NCI-H1105 (cell line): Measurements from ENCODE around the gene FCGR3A.
"Not testable (repeated sequence)": the region's sequence is repeated elsewhere in the genome, so short reads cannot be mapped to it uniquely, and the experiment has no call there.

Experiments used
- DNase-seq: peaks from one replicate; lab custom pipeline; 2025; lab: John Stamatoyannopoulos, UW

Gene FCGR3A

GRCh38 chr1:161549652-161550051 lies at the start of gene FCGR3A:
Gene FCGR3A (minus strand): TSS chr1:161549818. CDS start chr1:161549736, 82 bp downstream.
- no peak for DNase-seq

- not testable (repeated sequence) for DNase-seq
Observed at GRCh38 chr1:161597077-161597476, 47.5 kb upstream of the FCGR3A start.

- DNase-seq: not testable (repeated sequence)
Observed at GRCh38 chr1:161595583-161595982, 46.0 kb upstream of the FCGR3A start.

GRCh38 chr1:161595173-161595572 lies 45.6 kb upstream of the FCGR3A start:
- DNase-seq: not testable (repeated sequence)

- not testable (repeated sequence) for DNase-seq
Observed at GRCh38 chr1:161594269-161594984, 44.8 kb upstream of the FCGR3A start.

- DNase-seq: not testable (repeated sequence)
Observed at GRCh38 chr1:161593092-161593755, 43.6 kb upstream of the FCGR3A start.

GRCh38 chr1:161592586-161592985 lies 43.0 kb upstream of the FCGR3A start:
- DNase-seq: not testable (repeated sequence)

- DNase-seq: not testable (repeated sequence)
Observed at GRCh38 chr1:161589920-161590319, 40.3 kb upstream of the FCGR3A start.

GRCh38 chr1:161589365-161589764 lies 39.7 kb upstream of the FCGR3A start:
- not testable (repeated sequence) for DNase-seq

GRCh38 chr1:161588596-161588995 lies 39.0 kb upstream of the FCGR3A start:
- DNase-seq: not testable (repeated sequence)

- not testable (repeated sequence) for DNase-seq
Observed at GRCh38 chr1:161582882-161583281, 33.3 kb upstream of the FCGR3A start.

- not testable (repeated sequence) for DNase-seq
Observed at GRCh38 chr1:161580879-161581537, 31.4 kb upstream of the FCGR3A start.

- DNase-seq: not testable (repeated sequence)
Observed at GRCh38 chr1:161579856-161580507, 30.4 kb upstream of the FCGR3A start.

GRCh38 chr1:161576676-161577075 lies 27.1 kb upstream of the FCGR3A start:
- not testable (repeated sequence) for DNase-seq

- DNase-seq: not testable (repeated sequence)
Observed at GRCh38 chr1:161571703-161572102, 22.1 kb upstream of the FCGR3A start.

GRCh38 chr1:161566602-161566960 lies 17.0 kb upstream of the FCGR3A start:
- not testable (repeated sequence) for DNase-seq

- DNase-seq: not testable (repeated sequence)
Observed at GRCh38 chr1:161563522-161563921, 13.9 kb upstream of the FCGR3A start.

GRCh38 chr1:161562441-161562840 lies 12.8 kb upstream of the FCGR3A start:
- DNase-seq: not testable (repeated sequence)

GRCh38 chr1:161560960-161561715 lies 11.5 kb upstream of the FCGR3A start:
- not testable (repeated sequence) for DNase-seq

GRCh38 chr1:161557506-161558450 lies 8.2 kb upstream of the FCGR3A start:
- not testable (repeated sequence) for DNase-seq
